HG03095 (cell line): ENCODE data around the gene B3GNT7.
A peak's percentile ranks its signal among the peaks of the same experiment; 100 is the strongest.

Experiments used
- ATAC-seq: cut with Tn5 transposase; IDR thresholded peaks from one replicate; pipeline ENCODE4 v1.9.1; 2021; ENCODE audit warnings: moderate library complexity; ENCODE audit not compliant: unreplicated experiment

The B3GNT7 gene

GRCh38 chr2:231383416-231384108, 11.9 kb upstream of the B3GNT7 start:
- no peak for ATAC-seq

GRCh38 chr2:231384109-231384435, 11.4 kb upstream of the B3GNT7 start:
- no peak for ATAC-seq

GRCh38 chr2:231384970-231385369, 10.5 kb upstream of the B3GNT7 start:
- no peak for ATAC-seq

- no peak for ATAC-seq
Observed at GRCh38 chr2:231385429-231385828, 10.1 kb upstream of the B3GNT7 start.

GRCh38 chr2:231386446-231386845, 9.1 kb upstream of the B3GNT7 start:
- ATAC-seq, result no peak

GRCh38 chr2:231387904-231388724, 7.4 kb upstream of the B3GNT7 start:
- no peak for ATAC-seq

GRCh38 chr2:231388725-231389346, 6.7 kb upstream of the B3GNT7 start:
- ATAC-seq, result no peak

- ATAC-seq, result no peak
Observed at GRCh38 chr2:231390667-231391066, 4.8 kb upstream of the B3GNT7 start.

- ATAC-seq, result no peak
Observed at GRCh38 chr2:231391981-231392380, 3.5 kb upstream of the B3GNT7 start.

GRCh38 chr2:231392431-231393148, 2.9 kb upstream of the B3GNT7 start:
- ATAC-seq, result no peak

GRCh38 chr2:231393149-231394131, 2.1 kb upstream of the B3GNT7 start:
- ATAC-seq, result no peak

GRCh38 chr2:231394211-231395141, 1.0 kb upstream of the B3GNT7 start:
- peak; percentile 47 for ATAC-seq

GRCh38 chr2:231396058-231396821, 730 bp downstream of the B3GNT7 start:
- ATAC-seq, result no peak

- no peak for ATAC-seq
Observed at GRCh38 chr2:231397011-231397927, 1.8 kb downstream of the B3GNT7 start.

- ATAC-seq, result no peak
Observed at GRCh38 chr2:231397928-231398294, 2.4 kb downstream of the B3GNT7 start.

GRCh38 chr2:231398585-231398984, 3.1 kb downstream of the B3GNT7 start:
- ATAC-seq, result no peak

- no peak for ATAC-seq
Observed at GRCh38 chr2:231399046-231399852, 3.7 kb downstream of the B3GNT7 start.
